PC-3 (cell line): Measurements from ENCODE around the gene TNPO2. TPM values are rescaled to one million over a fixed set of nuclear protein-coding genes. Genes with fewer than 3 reads are reported as not detected.

ENCODE experiments used
- ATAC-seq: fragments of 200-7000 bp; cut with Tn5 transposase; 2 replicates; pipeline ENCODE4 v1.9.1; 2020; ENCODE audit warnings: mild to moderate bottlenecking, moderate library complexity
- BruUV-seq: library from RNA; stranded (reverse); fragments of 400-500 nt; replicated peaks from 2 replicates; lab custom pipeline; 2021; lab: Mats Ljungman, UMichigan
- CTCF ChIA-PET: fragments of 300-600 bp; sonication (Branson Sonifier 250); formaldehyde crosslinking; loops from one replicate; lab custom pipeline; 2022; ENCODE audit warnings: antibody characterized with exemption; lab: Charles Lee
- POLR2A ChIA-PET: fragments of 300-600 bp; sonication (Branson Sonifier 250); formaldehyde crosslinking; loops from one replicate; lab custom pipeline; 2022; ENCODE audit warnings: antibody characterized with exemption; ENCODE audit not compliant: unreplicated experiment; lab: Charles Lee
- DNase-seq: peaks from one replicate; pipeline ENCODE4 v3.0.0-alpha.2; 2015
- H2AFZ ChIP-seq: fragments of 300-600 bp; sonication (generic); 2 replicates; pipeline ENCODE4 v1.6.0; 2016; ENCODE audit warnings: antibody characterized with exemption, low read length
- H3F3A ChIP-seq: fragments of 300-600 bp; sonication (generic); one replicate; pipeline ENCODE4 v1.6.0; 2017; ENCODE audit warnings: antibody characterized with exemption, low read length, control low read depth, mild to moderate bottlenecking; ENCODE audit not compliant: unreplicated experiment
- H3K27ac ChIP-seq: fragments of 300-600 bp; sonication (generic); 2 replicates; pipeline ENCODE4 v1.5.1; 2016; ENCODE audit warnings: mild to moderate bottlenecking, low read length
- H3K27me3 ChIP-seq: fragments of 300-600 bp; sonication (generic); 2 replicates; pipeline ENCODE4 v1.6.1; 2016; ENCODE audit warnings: low read length, mixed read lengths
- H3K36me3 ChIP-seq: fragments of 300-600 bp; sonication (generic); 2 replicates; pipeline ENCODE4 v1.6.1; 2016; ENCODE audit warnings: low read depth, mixed run types, low read length, mixed read lengths
- H3K4me1 ChIP-seq: fragments of 300-600 bp; sonication (generic); 2 replicates; pipeline ENCODE4 v1.5.1; 2016; ENCODE audit warnings: low read length; ENCODE audit not compliant: insufficient read depth
- H3K4me2 ChIP-seq: fragments of 300-600 bp; sonication (generic); 2 replicates; pipeline ENCODE4 v1.6.0; 2016; ENCODE audit warnings: low read length
- H3K4me3 ChIP-seq: fragments of 300-600 bp; sonication (generic); 2 replicates; pipeline ENCODE4 v1.5.1; 2016; ENCODE audit warnings: mild to moderate bottlenecking, low read length, mixed read lengths
- H3K79me2 ChIP-seq: fragments of 300-600 bp; sonication (generic); 2 replicates; pipeline ENCODE4 v1.6.1; 2017; ENCODE audit warnings: low read length, mixed read lengths
- H3K9ac ChIP-seq: fragments of 300-600 bp; sonication (generic); 2 replicates; pipeline ENCODE4 v1.6.0; 2016; ENCODE audit warnings: mild to moderate bottlenecking, low read length
- H3K9me2 ChIP-seq: fragments of 300-600 bp; sonication (generic); replicated peaks from 2 replicates; pipeline ENCODE4 v1.6.1; 2016; ENCODE audit warnings: mixed run types, low read length, mixed read lengths
- H3K9me3 ChIP-seq: fragments of 300-600 bp; sonication (generic); 2 replicates; pipeline ENCODE4 v1.6.1; 2016; ENCODE audit warnings: low read length, mixed read lengths
- H4K20me1 ChIP-seq: fragments of 300-600 bp; sonication (generic); 2 replicates; pipeline ENCODE4 v1.6.1; 2016; ENCODE audit warnings: low read length, mixed read lengths
- EZH2 ChIP-seq: fragments of 300-600 bp; sonication (generic); IDR thresholded peaks from one replicate; pipeline ENCODE4 v1.6.1; 2017; ENCODE audit warnings: antibody characterized with exemption, mild to moderate bottlenecking, low read length; ENCODE audit not compliant: unreplicated experiment
- EZH2phosphoT487 ChIP-seq: fragments of 300-600 bp; sonication (generic); IDR thresholded peaks from 2 replicates; pipeline ENCODE4 v1.6.1; 2018; ENCODE audit warnings: mild to moderate bottlenecking, antibody characterized with exemption, low read length, borderline replicate concordance
- intact Hi-C: fragments of 100-400 bp; cut with micrococcal nuclease; formaldehyde crosslinking; loops from 2 replicates; pipeline ENCODE4 v1.9.0; 2023
- total RNA-seq: library from RNA; depleted of rRNA; stranded (reverse); fragments of >200 nt; gene quantifications from 2 replicates; pipeline ENCODE4 v1.2.3, GENCODE V29; 2014
- TF ChIP-seq, protein P1 (sequence below): fragments of 300-600 bp; sonication (generic); conservative IDR thresholded peaks from 2 replicates; pipeline ENCODE4 v1.5.1; 2017; ENCODE audit warnings: antibody characterized with exemption, low read depth, mild to moderate bottlenecking, low read length

TNPO2 gene
- total RNA-seq, 1 experiment from 2014 or later: 50.6 TPM

DNA sequence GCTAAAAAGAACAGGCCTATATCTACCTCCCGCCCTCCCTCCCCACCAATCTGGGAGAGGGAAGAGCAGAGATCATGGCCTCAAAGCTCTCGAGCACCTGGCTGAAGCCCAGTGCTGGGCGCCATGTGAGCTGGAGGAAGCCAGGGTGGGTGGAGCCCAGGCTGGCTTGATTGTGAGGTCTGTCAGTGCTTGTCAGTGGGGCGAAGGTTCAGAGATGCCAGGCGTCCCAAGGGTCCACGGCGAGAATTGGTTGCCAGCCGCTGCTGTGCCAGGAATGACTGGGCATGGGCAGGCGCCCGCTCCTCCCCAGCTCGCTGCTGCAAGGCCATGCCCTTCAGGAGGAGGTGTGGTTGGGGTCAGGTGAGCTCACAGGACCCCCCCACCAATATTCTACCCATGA lies 39.4 kb upstream of the TNPO2 start:
- no peaks in the 10 kb centered on the region for H3K9me2 ChIP-seq
- no peaks in the 10 kb centered on the region for H3K9me3 ChIP-seq
- DNase-seq (no peak), ATAC-seq (no peak)
- TF ChIP-seq EZH2phosphoT487 (no peak), EZH2 (no peak)
- TF ChIP-seq, protein P1, sequence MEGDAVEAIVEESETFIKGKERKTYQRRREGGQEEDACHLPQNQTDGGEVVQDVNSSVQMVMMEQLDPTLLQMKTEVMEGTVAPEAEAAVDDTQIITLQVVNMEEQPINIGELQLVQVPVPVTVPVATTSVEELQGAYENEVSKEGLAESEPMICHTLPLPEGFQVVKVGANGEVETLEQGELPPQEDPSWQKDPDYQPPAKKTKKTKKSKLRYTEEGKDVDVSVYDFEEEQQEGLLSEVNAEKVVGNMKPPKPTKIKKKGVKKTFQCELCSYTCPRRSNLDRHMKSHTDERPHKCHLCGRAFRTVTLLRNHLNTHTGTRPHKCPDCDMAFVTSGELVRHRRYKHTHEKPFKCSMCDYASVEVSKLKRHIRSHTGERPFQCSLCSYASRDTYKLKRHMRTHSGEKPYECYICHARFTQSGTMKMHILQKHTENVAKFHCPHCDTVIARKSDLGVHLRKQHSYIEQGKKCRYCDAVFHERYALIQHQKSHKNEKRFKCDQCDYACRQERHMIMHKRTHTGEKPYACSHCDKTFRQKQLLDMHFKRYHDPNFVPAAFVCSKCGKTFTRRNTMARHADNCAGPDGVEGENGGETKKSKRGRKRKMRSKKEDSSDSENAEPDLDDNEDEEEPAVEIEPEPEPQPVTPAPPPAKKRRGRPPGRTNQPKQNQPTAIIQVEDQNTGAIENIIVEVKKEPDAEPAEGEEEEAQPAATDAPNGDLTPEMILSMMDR: no peak
- H3K9ac ChIP-seq: no peak overlapping the region
- no peaks in the 10 kb centered on the region for H3K79me2 ChIP-seq
- no peak overlapping the region for H3K4me2 ChIP-seq
- BruUV-seq: TSS peak; percentile 13
- peaks cover 13% of the 10 kb centered on the region for H3K36me3 ChIP-seq
- H3K4me1 ChIP-seq: no peaks in the 10 kb centered on the region
- H3K27ac ChIP-seq: no peak overlapping the region
- no peak overlapping the region for H3K4me3 ChIP-seq
- H4K20me1 ChIP-seq: no peaks in the 10 kb centered on the region
- no peaks in the 10 kb centered on the region for H3K27me3 ChIP-seq
- intact Hi-C loops: loop anchor here (5.0 kb wide), 1 partner anchor 84 kb away; no protein-coding TSS in a partner anchor
- H2AFZ ChIP-seq: no peak overlapping the region
- no peaks in the 10 kb centered on the region for H3F3A ChIP-seq
- ChIA-PET POLR2A (interaction anchor here (0.6 kb wide), 1 partner anchor 26 kb away, joined by 3 read pairs; the partner anchor contains the start of gene GET3), CTCF (interaction anchor here (0.6 kb wide), 1 partner anchor 118 kb away, joined by 5 read pairs; the partner anchor contains the start of gene DNASE2)

DNA sequence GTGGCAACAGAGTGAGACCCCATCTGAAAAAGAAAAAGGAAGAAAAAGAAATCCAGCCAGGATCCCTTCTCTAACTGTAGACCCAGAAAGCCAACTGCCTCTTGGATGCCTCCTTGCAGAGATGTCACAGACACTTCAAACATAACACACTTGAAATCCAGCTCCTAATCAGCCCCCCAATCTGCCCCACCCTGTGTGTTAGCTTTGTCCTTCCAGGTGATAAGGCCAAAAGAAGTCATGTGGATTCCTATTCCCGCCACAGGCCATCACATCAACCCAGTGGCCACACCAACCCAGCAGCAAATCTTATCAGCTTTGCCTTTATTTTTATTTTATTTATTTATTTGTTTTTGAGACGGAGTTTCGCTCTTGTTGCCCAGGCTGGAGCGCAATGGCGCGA lies 36.0 kb upstream of the TNPO2 start:
- ChIA-PET CTCF (interaction anchor here (0.6 to 0.8 kb wide), 2 partner anchors 43 to 44 kb away, joined by 4 to 11 read pairs; no protein-coding TSS in a partner anchor), POLR2A (no interaction called here)
- no peaks in the 10 kb centered on the region for H3K4me1 ChIP-seq
- H4K20me1 ChIP-seq: no peaks in the 10 kb centered on the region
- H3K9ac ChIP-seq: no peak overlapping the region
- no peak overlapping the region for H3K4me3 ChIP-seq
- no peaks in the 10 kb centered on the region for H3K9me3 ChIP-seq
- intact Hi-C loops: loop anchor here (1.0 to 5.0 kb wide), 2 partner anchors 37 to 88 kb away; no protein-coding TSS in a partner anchor
- H3K9me2 ChIP-seq: no peaks in the 10 kb centered on the region
- TF ChIP-seq EZH2phosphoT487 (no peak), EZH2 (no peak)
- TF ChIP-seq, protein P1: no peak
- no peaks in the 10 kb centered on the region for H3K79me2 ChIP-seq
- no peaks in the 10 kb centered on the region for H3K27me3 ChIP-seq
- peaks cover 8% of the 10 kb centered on the region for H3K36me3 ChIP-seq
- H2AFZ ChIP-seq: no peak overlapping the region
- ATAC-seq (no peak), DNase-seq (no peak)
- H3F3A ChIP-seq: no peaks in the 10 kb centered on the region
- H3K27ac ChIP-seq: no peak overlapping the region
- H3K4me2 ChIP-seq: no peak overlapping the region
- BruUV-seq: no TSS peak

DNA sequence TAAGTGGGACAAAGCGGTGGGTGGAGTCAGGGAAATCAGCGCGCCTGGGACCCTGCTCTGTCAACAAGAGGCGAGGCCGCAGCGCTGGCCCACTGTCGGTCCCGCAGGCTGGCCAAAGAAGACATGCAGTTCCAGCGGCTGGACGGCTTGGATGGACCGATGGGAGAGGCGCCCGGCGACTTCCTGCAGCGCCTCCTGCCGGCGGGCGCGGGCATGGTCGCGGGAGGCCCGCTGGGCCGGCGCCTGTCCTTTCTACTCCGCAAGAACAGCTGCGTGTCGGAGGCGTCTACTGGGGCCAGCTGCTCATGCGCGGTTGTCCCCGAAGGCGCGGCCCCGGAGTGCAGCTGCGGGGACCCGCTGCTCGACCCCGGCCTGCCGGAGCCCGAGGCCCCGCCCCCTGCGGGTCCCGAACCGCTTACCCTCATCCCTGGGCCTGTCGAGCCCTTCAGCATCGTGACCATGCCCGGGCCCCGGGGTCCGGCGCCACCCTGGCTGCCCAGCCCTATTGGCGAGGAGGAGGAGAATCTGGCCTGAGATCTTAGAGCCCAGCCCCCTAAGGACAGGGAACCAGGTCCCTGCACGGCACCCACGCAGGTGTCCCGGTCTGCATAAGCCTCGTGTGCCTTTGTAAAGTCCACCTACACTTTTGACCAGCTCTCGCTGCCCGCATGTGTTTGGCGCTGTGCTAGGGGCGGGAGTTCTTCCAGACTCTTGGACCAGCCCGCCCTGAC lies 34.0 kb upstream of the TNPO2 start:
- intact Hi-C loops: loop anchor here (1.0 kb wide), 1 partner anchor 40 kb away; no protein-coding TSS in a partner anchor
- Histone ChIP-seq H3K9me2 (no peaks in the 10 kb centered on the region), H3K79me2 (no peaks in the 10 kb centered on the region), H3F3A (no peaks in the 10 kb centered on the region), H3K9me3 (no peaks in the 10 kb centered on the region), H4K20me1 (no peaks in the 10 kb centered on the region), H3K4me3 (peak overlapping the region; percentile 53), H3K4me2 (peak overlapping the region; percentile 78), H3K9ac (no peak overlapping the region), H3K4me1 (no peaks in the 10 kb centered on the region), H2AFZ (peak overlapping the region; percentile 76), H3K27me3 (no peaks in the 10 kb centered on the region), H3K36me3 (no peaks in the 10 kb centered on the region), H3K27ac (no peak overlapping the region)
- CTCF ChIA-PET: interaction anchor here (0.6 to 1.4 kb wide), 11 partner anchors 9 to 115 kb away, joined by 3 to 11 read pairs (median 5); partner anchors contain the start of gene JUNB
- ATAC-seq: peak; percentile 87
- POLR2A ChIA-PET: interaction anchor here (0.6 kb wide), 1 partner anchor 9 kb away, joined by 6 read pairs; no protein-coding TSS in a partner anchor
- peak; percentile 90 for DNase-seq
- no TSS peak for BruUV-seq
- TF ChIP-seq EZH2phosphoT487 (no peak), EZH2 (no peak)
- TF ChIP-seq, protein P1: peak; percentile 97
